GM20431 (cell line): ENCODE measurements around the gene FAM228B.

Source experiments
- in situ Hi-C: fragments of 300-500 bp; cut with MseI, MboI; formaldehyde crosslinking; loops from one replicate; pipeline ENCODE4 v1.15.0; 2020; ENCODE audit warnings: low sequenced_read_pairs; ENCODE audit not compliant: unreplicated experiment

The FAM228B gene

GRCh38 chr2:24152413-24153197 is 29.3 kb downstream of the FAM228B start:
- in situ Hi-C loops, result no loop called here

- in situ Hi-C loops, result no loop called here
These were observed 30.2 kb downstream of the FAM228B start for GRCh38 chr2:24153478-24153877.

DNA sequence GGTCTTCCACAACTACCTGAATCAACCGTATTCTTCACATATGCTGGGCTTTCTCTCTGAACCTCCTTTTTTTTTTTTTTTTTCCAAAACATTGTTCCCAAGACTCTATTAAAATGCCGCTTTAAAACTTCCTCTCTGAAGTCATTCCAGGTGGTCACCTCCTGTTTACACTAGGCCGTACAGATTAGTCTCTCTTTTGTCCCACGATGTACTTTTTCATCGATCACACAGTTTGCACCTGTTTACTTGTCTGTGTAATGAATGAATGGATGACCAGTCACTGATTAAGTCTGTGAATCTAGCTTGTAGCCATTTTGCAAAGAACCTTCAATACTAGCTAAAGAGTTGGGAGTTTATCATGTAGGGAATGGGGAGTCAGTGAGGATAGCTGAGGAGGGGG is 34.9 kb downstream of the FAM228B start:
- in situ Hi-C loops, result no loop called here

DNA sequence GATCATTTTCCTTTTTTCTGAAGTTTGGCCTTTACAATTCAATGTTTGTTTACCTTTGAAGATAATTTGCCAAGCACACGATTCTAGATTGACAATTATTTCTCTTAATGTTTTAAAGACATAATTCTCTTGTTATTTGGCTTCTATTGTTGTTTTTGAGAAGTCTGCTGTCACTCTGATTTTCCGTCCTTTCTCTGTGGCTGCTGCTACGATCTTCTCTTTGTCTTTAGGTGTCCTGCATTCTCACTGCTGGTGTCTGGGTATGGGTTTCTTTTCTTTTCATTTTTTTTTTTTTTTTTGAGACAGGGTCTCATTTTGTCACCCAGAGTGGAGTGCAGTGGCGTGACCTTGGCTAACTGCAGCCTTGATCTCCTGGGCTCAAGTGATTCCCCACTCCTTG is 36.4 kb downstream of the FAM228B start:
- in situ Hi-C loops, result no loop called here

DNA sequence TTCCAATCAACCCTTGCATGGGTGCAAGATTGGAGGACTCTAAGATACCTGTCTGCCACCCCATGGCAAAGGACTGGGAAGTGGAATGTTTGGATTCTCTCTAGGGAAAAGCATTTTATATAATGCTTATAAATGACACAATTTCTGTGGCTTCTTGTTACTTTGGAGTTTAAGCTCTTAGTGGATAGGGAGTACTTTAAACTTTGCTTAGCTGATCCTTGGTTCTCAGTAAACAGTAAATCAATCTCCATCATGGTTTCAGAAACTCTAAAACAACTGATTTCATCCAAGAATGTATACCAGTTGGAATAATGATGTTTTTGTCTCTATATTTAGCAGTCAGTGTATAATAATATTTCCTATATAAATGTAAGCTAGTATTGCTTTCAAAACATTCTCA is 37.5 kb downstream of the FAM228B start:
- in situ Hi-C loops, result no loop called here

- in situ Hi-C loops, result no loop called here
These were observed 39.2 kb downstream of the FAM228B start for GRCh38 chr2:24162494-24162893.

- in situ Hi-C loops, result no loop called here
These were observed 39.9 kb downstream of the FAM228B start for GRCh38 chr2:24163186-24163585.

GRCh38 chr2:24163601-24164000 is 40.3 kb downstream of the FAM228B start:
- in situ Hi-C loops, result no loop called here

DNA sequence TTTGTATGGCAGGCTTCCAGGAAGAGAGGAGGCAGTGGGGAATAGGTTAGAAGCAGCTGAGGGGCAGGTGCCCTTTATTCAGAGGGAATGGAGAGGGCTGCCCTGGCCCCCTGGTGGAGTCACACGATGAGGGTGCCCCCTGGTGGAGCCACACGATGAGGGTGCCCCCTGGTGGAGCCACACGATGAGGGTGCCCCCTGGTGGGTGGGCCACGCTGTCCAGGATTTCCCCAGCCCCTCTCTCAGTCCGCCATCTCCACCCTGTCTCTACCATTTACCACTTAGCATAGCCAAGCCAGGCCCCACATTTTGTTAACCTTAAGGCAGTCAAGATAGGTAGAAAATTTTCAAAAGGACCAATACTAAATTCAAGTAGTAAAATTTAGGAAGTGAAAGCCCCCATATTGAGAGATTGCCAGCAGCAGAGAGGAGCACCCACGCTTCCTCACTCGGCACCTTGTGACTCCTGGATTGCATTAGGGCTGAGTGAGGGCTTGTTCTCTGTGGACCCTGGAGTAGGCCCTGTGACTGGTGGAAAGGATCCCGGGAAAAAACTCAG is 41.2 kb downstream of the FAM228B start:
- in situ Hi-C loops, result no loop called here

- in situ Hi-C loops, result no loop called here
These were observed 45.8 kb downstream of the FAM228B start for GRCh38 chr2:24169023-24169422.

DNA sequence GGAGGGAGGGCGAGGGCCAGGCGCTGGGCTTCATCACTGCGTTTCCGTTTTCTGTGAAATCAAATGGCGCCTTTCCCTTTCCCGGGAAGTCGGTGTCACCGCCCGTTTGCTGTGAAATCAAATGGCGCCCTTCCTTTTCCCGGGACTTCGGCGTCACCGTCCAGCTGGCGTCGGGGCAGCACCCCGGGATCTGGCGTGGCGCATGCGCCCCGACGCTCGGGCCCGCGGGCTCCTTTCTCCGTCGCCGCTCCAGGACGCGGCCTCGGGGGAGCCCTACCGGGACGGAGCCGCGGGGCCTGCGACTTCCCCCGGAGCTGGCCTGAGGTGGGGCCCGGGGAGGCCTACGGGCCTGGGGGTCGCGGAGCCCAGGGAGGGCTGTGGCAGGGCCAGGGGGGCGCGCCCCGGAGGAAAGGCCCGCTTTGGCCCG is 51.6 kb downstream of the FAM228B start, which contains the start of gene FAM228A:
Gene FAM228A (plus strand): TSS at position 203 of the 427 bp plus-strand sequence. CDS start 428 bp downstream, outside the sequence.
- in situ Hi-C loops, result no loop called here

GRCh38 chr2:24175631-24176187 is 52.4 kb downstream of the FAM228B start:
- in situ Hi-C loops, result no loop called here

DNA sequence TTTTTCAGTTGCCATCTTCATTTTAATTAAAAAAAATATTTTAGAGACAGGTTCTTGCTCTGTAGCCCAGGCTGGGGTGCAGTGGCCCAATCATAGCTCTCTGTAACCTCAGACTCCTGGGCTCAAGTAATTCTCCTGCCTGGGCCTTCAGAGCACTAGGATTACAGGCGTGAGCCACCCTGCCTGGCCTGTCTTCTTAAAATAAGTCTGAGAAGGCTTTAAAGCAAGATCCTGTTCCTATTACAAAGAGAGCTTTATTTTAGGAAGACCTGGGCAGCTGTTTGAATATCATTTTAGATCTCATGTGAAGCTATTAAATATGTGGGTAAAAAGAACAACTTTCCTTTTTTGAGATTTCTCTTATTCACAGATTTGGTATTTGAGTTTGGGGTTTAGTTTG is 53.1 kb downstream of the FAM228B start:
- in situ Hi-C loops, result no loop called here

- in situ Hi-C loops, result no loop called here
These were observed 56.4 kb downstream of the FAM228B start for GRCh38 chr2:24179683-24180082.

GRCh38 chr2:24181849-24182248 is 58.6 kb downstream of the FAM228B start:
- in situ Hi-C loops, result no loop called here

DNA sequence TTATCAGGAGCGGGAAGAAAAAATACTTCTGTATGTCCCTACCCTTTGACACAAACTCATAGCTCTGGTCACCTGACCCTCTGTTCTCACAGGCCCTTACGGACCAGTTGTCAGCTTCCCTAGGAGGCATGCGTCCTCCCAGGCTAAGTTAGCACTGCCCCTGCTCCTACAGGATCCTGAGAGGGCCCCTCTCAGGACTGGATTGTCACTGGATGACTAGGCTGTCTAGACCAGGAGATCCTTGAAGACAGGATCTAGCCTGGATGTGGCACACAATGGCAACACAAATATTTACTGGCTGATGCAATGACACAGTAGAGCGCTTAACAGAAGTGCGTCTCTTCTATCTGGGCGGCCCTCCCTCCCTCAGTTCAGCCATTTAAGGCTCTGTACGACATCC is 59.2 kb downstream of the FAM228B start:
- in situ Hi-C loops, result no loop called here

GRCh38 chr2:24183366-24184069 is 60.2 kb downstream of the FAM228B start:
- in situ Hi-C loops, result no loop called here

DNA sequence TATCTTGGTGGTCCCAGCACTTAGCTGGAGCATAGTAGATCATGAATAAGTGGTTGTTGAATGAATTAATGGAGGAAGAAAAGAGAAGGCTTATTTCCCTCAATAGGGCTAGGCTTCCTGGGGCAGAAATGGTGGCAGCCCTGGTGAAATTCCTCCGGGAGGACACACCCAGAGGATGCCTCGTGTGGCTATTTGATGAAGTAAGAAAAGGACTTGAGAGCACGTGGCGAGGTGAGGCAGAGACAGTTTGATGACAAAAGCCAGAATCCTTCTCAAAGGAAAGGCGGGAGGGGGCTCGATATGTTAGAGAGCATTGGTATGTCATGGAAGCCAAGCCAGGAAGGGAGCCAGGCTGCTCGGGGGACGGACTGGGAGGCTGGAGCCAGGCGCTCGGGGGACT is 66.3 kb downstream of the FAM228B start:
- in situ Hi-C loops, result no loop called here

DNA sequence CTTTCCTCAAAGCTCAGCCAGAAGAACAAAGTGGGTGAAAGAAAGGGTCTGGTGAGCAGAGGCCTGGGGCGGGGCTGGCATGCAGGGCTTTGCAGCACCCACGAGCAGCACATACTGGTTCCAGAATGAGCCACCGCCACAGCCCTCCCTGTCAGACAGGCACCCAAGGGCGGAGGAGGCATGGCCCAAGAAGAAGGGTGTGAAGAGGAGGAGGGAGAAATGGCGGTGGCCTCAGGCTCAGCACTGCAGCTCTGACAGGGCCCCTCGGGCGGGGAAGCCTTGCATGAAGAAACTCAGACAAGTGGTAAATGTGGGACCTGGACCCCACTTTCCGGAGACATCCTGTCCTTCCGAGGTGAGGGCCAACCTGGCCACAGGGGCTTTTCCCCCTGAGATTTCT is 67.2 kb downstream of the FAM228B start:
- in situ Hi-C loops, result no loop called here

- in situ Hi-C loops, result no loop called here
These were observed 67.9 kb downstream of the FAM228B start for GRCh38 chr2:24191156-24191555.

- in situ Hi-C loops, result no loop called here
These were observed 68.6 kb downstream of the FAM228B start for GRCh38 chr2:24191848-24192247.
